ENCODE data around the gene DIPK1A. TPM values are rescaled to one million over a fixed set of nuclear protein-coding genes. Genes with fewer than 3 reads are reported as not detected.

DIPK1A gene
- 6.7 to 10.0 TPM (median 8.8 TPM) in 5 replicates for total RNA-seq (2022; extraction: Qiagen RNA extraction)

GRCh38 chr1:92961131-92961895 lies at the start of gene DIPK1A:
Gene DIPK1A (minus strand): TSS chr1:92961462. CDS start chr1:92961429, 33 bp downstream.

GRCh38 chr1:92831762-92832536 lies 129.3 kb downstream of the DIPK1A start, which contains the start of gene RPL5:
Gene RPL5 (plus strand): TSS chr1:92832040. CDS start chr1:92832115, 75 bp downstream.

Other genes starting within 250 kb of the DIPK1A start
- gene EVI5, start 176.4 kb downstream of the DIPK1A start, total RNA-seq (2022; extraction: Qiagen RNA extraction) = 4.4 to 10.4 TPM (median 5.4 TPM) in 5 replicates
- 1,110 to 1,186 TPM (median 1,125 TPM) in 5 replicates for gene RPL5, start 129.4 kb downstream of the DIPK1A start, total RNA-seq (2022; extraction: Qiagen RNA extraction)
- gene MTF2, start 117.8 kb upstream of the DIPK1A start, total RNA-seq (2022; extraction: Qiagen RNA extraction) = 9.8 to 14.3 TPM (median 10.8 TPM) in 5 replicates
- 27.5 to 35.1 TPM (median 33.4 TPM) in 5 replicates for gene TMED5, start 219.0 kb upstream of the DIPK1A start, total RNA-seq (2022; extraction: Qiagen RNA extraction)
- 4.1 to 5.4 TPM (median 5.0 TPM) in 5 replicates for gene CCDC18, start 219.3 kb upstream of the DIPK1A start, total RNA-seq (2022; extraction: Qiagen RNA extraction)

Measured in A549 treated with AZD2906 at 1 μM for 4 hours (cell line).